Measurements from ENCODE around the gene EXOC4. TPM values are rescaled to one million over a fixed set of nuclear protein-coding genes. Genes with fewer than 3 reads are reported as not detected.

The EXOC4 gene
- total RNA-seq, 3 donors from 2014 or later = 88.3 to 136 (median 99.6) TPM

GRCh38 chr7:133978502-133979295 lies 725.8 kb downstream of the EXOC4 start:
- no peaks in the 10 kb centered on the region for H3K9me3 ChIP-seq
- H3K4me3 ChIP-seq = no peak overlapping the region
- no peaks in the 10 kb centered on the region for H3K36me3 ChIP-seq
- TF ChIP-seq POLR2A (IDR thresholded peaks at IDR 0.05) (no peak), POLR2AphosphoS5 (IDR thresholded peaks at IDR 0.05) (no peak), CTCF (IDR thresholded peaks at IDR 0.05) (no peak)
- intact Hi-C loops (cut with DNase I; ENCODE audit: low total_unique reads) = no loop called here
- no peaks in the 10 kb centered on the region for H3K4me1 ChIP-seq
- H3K27me3 ChIP-seq = no peaks in the 10 kb centered on the region
- DNase-seq (ENCODE audit: low spot score in 2 of 2) = no peak
- no peak overlapping the region for H3K27ac ChIP-seq

GRCh38 chr7:133980804-133981203 lies 727.9 kb downstream of the EXOC4 start:
- TF ChIP-seq CTCF (IDR thresholded peaks at IDR 0.05) = no peak
- TF ChIP-seq POLR2AphosphoS5 (IDR thresholded peaks at IDR 0.05) = no peak
- no peak for TF ChIP-seq POLR2A (IDR thresholded peaks at IDR 0.05)

GRCh38 chr7:133983685-133984419 lies 731.0 kb downstream of the EXOC4 start:
- Histone ChIP-seq H3K9me3 (no peaks in the 10 kb centered on the region), H3K4me1 (no peaks in the 10 kb centered on the region), H3K4me3 (no peak overlapping the region), H3K27me3 (no peaks in the 10 kb centered on the region), H3K27ac (peak overlapping the region in 1 of 2 donors; percentile 10), H3K36me3 (no peaks in the 10 kb centered on the region)
- intact Hi-C loops (cut with DNase I; ENCODE audit: low total_unique reads) = no loop called here
- DNase-seq (ENCODE audit: low spot score in 2 of 2) = no peak
- TF ChIP-seq CTCF (IDR thresholded peaks at IDR 0.05) (no peak), POLR2A (IDR thresholded peaks at IDR 0.05) (no peak), POLR2AphosphoS5 (IDR thresholded peaks at IDR 0.05) (no peak)

More at GRCh38 chr7:133980804-133981203, 727.9 kb downstream of the EXOC4 start:
- Histone ChIP-seq H3K9me3 (no peaks in the 10 kb centered on the region), H3K27ac (no peak overlapping the region), H3K36me3 (no peaks in the 10 kb centered on the region), H3K27me3 (no peaks in the 10 kb centered on the region), H3K4me1 (no peaks in the 10 kb centered on the region), H3K4me3 (no peak overlapping the region)
- intact Hi-C loops (cut with DNase I; ENCODE audit: low total_unique reads) = no loop called here
- DNase-seq (ENCODE audit: low spot score in 2 of 2) = no peak

GRCh38 chr7:133985300-133985699 lies 732.4 kb downstream of the EXOC4 start:
- Histone ChIP-seq H3K36me3 (no peaks in the 10 kb centered on the region), H3K4me3 (no peak overlapping the region), H3K27me3 (no peaks in the 10 kb centered on the region), H3K27ac (no peak overlapping the region), H3K4me1 (no peaks in the 10 kb centered on the region), H3K9me3 (no peaks in the 10 kb centered on the region)
- TF ChIP-seq POLR2AphosphoS5 (IDR thresholded peaks at IDR 0.05) (no peak), CTCF (IDR thresholded peaks at IDR 0.05) (no peak), POLR2A (IDR thresholded peaks at IDR 0.05) (no peak)
- no peak for DNase-seq (ENCODE audit: low spot score in 2 of 2)
- intact Hi-C loops (cut with DNase I; ENCODE audit: low total_unique reads) = no loop called here

GRCh38 chr7:133987582-133987981 lies 734.7 kb downstream of the EXOC4 start:
- no peak overlapping the region for H3K4me3 ChIP-seq
- no peaks in the 10 kb centered on the region for H3K36me3 ChIP-seq
- no peak for TF ChIP-seq POLR2A (IDR thresholded peaks at IDR 0.05)
- TF ChIP-seq POLR2AphosphoS5 (IDR thresholded peaks at IDR 0.05) = no peak
- no peak for TF ChIP-seq CTCF (IDR thresholded peaks at IDR 0.05)
- H3K27me3 ChIP-seq = no peaks in the 10 kb centered on the region
- H3K9me3 ChIP-seq = no peaks in the 10 kb centered on the region
- H3K4me1 ChIP-seq = no peaks in the 10 kb centered on the region
- no peak for DNase-seq (ENCODE audit: low spot score in 2 of 2)
- intact Hi-C loops (cut with DNase I; ENCODE audit: low total_unique reads) = no loop called here
- no peak overlapping the region for H3K27ac ChIP-seq
